T-helper 2 cell (primary cell): ENCODE results near the gene CALU.

ENCODE experiments used
- DNase-seq, 5 experiments: peaks; one replicate each; pipeline versions ENCODE4 v3.0.0 to v3.0.0-alpha.2; 2012 to 2022

The CALU gene

DNA sequence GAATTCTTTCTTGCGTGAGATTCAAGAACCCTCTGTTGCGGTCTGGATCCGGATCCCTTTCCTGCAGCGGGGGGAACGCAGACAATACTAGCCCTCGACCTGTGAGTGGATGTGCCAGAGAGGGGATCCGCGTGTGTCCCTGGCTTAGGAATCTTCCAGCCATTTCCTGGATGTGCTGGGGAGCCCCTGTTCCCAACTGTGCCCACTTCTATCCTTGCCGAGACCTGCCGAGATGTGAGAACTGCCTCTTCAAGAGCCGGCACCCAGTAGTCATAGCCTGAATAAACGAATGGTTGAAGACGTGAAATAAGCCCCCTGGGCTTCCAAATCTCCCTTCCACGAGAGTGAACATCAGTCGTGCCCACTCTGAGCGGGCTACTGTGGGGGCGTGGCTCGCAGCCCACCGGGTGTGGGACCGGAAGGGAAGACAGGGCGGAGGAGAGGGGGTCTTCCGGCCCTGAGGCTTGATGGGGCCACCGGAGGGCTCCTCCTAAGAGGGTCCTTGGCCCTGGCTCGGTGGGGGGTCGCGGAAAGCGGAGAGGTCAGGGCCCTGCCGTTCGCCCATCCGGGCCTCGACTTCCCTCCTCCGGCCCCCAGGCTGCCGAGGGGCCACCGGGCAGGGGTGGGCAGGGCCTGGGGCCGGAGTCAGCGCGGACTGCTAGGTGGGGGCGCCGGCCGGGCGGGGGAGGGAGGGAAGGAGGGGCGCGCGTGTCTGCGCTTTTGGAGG, 51.3 kb downstream of the CALU start:
- no peak for DNase-seq

DNA sequence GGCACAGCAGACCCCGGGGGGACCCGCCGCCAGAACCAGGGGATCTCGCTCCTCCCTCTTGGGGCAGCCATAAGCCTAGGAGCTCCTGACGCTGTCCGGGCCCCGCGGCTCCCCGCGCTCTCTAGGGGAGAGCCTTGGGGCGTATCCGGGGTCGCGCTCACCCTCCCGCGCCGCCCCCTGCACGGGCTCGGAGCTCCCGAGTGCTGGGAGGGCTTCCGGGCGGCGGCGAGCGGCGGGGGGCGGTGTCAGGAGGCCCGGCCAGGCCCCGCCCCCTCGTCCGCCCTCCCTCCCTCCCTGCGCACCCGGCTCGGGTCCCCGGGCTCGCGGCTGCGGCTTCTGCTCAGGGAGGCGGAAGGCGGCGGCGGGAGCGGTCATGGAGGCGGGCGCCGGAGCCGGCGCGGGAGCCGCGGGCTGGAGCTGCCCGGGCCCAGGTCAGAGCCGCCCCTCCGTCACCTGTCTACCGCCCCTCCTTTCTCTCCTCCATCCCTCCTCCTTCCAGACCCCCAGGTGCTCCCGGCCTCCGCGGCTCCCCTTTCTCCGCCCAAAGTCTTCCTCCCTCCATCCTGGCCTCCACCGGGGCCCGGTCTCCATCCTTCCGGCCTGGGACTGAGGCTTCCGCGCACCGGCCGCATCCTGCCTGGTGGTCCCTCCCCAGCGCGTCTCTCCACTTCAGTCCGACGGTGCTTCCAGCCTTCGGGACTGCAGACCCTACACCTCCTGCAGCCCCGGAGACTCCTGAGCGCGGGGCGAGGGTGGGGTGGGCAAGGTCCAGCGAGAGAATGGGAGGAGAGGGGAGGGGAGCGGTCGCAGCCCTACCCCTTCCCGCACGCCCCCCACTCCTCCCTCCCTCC, 52.2 kb downstream of the CALU start, which contains the start of gene CCDC136:
CCDC136 (plus strand) TSS at position 848 of the 851 bp plus-strand sequence. CDS start 444 bp downstream, outside the sequence.
- DNase-seq, result peak; percentile 52 to 82 (median 72)

DNA sequence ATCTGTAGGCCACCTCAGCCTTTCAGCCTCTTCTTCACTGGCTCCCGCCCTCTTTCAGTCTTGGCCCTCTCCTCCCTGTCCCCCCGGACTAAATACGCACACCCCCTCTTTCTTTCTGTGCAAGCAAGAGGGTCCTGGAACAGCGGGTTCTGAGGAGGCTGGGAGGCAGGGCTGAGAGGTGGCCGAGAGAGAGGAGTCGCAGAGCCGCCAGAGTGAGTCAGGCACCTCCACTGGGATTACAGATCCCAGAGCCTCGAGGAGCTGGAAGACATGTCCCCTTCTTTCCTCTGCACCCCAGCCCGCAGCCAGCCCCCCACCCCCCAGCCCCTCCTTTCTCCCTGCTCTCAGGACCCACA, 52.8 kb downstream of the CALU start:
- DNase-seq, result no peak

DNA sequence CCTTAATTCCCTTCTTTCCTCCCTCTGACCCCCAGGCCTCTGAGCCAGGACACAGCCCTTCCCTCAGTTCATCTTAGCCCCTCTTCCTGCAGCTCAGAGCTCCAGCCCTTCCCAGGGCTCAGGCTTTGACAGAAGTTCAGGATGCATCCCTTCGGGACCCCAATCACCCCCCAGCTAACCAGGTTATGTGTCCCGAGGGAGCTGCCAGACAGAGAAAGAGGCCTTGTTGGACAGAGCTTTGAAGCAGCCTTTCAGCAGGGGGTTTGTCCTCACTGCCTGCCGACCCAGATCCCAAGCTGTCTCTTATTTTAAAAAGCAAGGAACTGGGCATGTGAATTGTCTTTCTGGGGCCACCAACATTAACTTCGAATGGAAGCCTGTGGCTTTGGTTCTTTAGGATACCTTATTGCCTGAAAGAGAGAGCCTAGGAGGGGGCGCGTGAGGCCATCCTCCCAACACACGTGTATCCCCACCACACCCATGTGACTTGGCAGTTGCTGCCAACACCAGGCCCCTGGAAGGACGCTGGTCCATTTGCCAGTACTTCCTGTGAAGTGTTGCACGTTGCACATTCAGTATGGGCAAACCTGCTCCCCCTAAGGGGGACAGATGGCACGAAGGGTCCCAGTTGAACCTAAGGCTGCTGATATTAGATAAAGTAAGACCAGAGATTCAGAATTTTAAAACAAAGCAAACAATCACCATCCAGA, 53.5 kb downstream of the CALU start:
- DNase-seq, result no peak

DNA sequence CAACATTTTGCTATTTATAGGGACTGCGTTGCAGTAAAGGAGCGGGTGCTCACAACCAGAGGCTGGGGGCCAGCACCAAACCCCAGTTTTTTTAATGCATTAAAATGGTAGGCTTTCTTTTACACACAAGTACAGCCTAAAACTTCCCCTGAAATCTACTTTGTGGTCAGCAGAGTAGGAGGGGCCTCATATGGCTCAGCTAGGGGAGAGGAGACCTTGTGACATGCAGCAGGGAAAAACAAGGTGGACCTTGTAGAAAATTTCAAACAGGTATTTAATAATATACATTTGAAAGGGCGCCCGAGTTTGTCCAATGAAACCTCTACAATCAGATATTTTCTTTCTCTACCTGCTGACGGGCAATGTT, 54.0 kb downstream of the CALU start:
- no peak for DNase-seq

DNA sequence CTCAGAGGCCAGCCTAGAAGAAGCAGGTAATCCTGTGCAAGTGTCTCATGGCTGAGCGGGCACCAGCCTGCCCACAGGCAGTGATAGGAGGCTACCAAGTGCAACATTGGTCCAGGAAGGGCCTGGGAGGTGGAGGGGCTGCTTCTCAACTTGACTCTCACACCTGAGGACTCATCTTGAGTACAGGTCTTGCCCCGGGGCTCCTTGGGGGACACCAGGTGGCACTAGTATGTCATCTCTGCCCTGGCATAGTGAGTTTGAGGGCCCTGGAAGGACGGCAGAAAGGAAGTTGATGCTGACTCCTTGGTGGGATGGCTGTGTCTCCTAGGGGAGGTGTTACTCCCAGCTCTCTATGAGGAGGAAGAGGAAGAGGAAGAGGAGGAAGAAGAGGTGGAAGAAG, 54.9 kb downstream of the CALU start:
- peak in 1 of 5 experiments; percentile 51 for DNase-seq

DNA sequence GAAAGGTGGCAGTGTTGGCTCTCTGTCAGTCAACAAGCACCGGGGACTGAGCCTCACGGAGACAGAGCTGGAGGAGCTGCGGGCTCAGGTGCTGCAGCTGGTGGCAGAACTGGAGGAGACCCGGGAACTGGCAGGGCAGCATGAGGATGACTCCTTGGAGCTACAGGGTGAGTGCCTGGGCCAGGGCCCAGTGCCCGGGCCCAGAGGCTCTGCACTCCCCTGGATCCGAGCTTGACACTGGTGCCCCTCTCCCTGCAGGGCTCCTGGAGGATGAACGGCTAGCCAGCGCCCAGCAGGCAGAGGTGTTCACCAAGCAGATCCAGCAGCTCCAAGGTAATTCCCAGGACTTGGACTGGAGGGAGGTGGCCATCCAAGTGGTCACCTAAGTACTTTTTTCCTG, 55.3 kb downstream of the CALU start:
- DNase-seq, result no peak

DNA sequence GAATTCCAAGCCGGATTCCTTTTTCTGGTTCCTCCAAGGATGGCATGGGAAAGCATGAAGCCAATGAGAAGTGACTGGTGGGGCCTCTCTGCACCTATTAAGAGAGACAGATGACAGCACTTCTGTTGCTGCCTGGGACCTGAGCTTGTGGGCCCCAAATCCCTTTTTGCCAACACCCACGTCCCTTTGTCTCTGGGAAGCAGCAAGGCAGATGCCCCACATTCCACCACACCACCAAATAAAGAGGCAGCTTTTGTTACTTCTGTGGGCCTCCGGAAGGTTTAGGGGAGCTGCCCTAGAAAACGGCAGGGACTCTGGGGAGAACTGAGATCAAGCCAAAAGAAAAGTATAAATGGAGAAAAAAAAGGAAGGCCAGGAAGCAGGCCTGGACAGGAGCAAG, 56.0 kb downstream of the CALU start:
- no peak for DNase-seq

DNA sequence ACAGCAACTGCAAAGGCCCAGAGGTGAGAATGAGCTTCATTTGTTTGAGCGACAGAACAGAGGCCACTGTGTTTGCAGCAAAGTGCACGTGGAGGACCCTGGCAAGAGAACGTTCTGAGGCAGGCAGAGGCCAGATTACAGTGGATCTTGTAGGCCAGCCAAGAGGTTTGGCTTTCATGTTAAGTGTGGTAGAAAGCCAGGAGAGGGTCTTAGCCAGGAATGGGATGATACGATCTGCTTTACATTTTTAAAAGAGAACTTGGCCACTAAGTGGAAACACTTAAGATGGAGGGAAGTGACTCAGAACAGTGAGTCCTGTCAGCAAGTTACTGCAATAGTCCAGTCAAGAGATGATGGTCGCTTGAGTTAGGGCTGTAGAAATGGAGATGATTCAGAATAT, 57.2 kb downstream of the CALU start:
- DNase-seq, result no peak

DNA sequence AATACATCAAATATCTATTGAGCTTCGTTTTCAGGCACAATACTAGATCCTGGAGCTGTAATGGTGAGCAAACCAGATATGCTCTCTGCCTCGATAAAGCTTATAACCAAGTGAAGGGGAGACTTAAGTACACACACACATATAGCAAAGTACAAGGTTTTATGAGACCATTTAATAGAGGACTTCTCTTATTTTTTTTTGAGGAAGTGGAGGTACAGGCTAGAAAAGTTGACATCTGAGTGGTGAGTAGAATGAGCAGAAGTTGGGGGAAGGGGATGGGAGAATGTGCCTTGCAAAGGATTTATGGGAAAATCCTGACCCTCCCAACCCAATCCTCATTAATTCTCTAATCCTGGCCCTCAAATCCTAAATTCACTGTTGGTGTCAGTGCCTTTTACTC, 60.3 kb downstream of the CALU start:
- no peak for DNase-seq

DNA sequence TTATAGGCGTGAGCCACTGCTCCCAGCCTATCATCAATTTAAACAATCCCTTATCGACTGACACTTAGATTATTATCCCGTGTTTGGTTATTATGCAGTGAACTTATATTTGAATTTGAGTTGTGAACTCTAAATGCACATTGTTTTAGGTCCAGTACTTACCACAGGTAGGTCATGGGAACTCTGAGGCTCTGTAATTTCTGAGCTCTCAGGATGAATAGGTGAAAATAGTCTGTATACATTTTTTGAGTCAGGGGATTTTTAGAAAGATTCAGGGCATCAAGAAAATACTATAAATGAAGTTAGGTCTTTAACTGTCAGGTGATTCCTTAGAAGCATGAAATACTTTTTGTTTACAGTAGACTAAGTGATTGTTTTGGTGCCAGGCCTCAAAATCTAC, 61.4 kb downstream of the CALU start:
- no peak for DNase-seq

DNA sequence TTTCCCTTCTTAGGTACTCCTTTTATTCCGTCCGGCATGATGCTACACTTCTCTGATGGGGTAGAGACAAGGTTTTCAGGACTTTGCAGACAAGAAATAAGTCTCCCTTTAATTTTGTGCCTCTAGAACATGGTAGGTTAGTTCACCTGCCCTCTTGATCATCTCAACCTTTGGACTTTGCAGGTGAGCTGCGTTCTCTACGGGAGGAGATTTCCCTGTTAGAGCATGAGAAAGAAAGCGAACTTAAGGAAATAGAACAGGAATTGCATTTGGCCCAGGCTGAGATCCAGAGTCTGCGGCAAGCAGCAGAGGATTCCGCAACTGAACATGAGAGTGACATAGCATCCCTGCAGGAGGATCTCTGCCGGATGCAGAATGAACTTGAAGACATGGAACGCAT, 61.8 kb downstream of the CALU start:
- DNase-seq, result no peak

DNA sequence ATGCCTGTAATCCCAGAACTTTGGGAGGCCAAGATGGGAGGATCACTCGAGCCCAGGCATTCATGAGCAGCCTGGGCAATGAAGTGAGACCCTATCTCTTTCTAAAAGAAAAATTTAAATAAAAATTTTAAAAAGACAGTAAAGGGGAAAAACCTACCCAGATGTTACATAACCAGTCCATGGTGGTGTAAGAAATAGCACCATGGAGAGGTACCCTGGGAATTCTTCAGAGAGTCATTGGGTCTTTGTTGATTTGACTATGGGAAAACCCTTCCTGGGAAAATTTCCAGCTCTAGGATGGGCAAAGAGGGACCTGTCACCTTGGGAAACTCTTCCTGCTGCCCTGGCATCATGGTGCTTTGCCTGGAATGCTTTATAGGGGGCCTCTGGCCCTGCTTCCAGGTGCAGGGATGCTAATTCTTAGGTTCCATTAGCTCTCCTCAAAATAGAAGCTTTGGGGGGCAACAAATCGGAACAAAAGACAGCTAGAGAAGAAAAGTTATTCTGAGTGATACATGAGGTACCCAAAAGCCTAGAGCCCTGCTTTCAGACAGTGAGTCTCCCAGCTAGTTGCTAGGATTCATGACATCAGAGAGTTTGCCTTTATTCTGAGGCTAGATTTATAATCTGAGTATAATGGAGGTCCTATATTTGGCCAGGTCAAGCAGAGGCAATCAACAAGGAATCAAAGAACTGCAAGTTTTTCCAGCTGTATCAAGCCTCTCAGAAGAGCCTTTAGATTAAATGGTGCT, 62.7 kb downstream of the CALU start:
- DNase-seq, result no peak

DNA sequence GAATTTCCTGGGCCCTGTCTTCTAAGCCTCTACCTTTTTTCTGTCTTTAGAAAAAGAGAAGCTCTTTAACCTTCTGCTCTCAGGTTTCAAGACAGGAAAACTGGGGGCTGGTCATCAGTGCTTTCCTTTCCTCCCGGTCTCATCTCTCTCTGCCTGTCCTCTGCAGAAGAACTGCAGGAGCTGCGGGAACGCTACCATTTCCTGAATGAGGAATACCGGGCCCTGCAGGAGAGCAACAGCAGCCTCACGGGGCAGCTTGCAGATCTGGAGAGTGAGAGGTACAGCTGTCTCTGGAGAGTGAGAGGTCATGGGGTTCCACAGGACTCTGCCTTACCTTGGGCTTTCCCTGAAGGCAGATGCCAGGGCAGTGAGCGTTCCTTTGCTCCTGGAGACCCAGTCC, 65.3 kb downstream of the CALU start:
- no peak for DNase-seq

DNA sequence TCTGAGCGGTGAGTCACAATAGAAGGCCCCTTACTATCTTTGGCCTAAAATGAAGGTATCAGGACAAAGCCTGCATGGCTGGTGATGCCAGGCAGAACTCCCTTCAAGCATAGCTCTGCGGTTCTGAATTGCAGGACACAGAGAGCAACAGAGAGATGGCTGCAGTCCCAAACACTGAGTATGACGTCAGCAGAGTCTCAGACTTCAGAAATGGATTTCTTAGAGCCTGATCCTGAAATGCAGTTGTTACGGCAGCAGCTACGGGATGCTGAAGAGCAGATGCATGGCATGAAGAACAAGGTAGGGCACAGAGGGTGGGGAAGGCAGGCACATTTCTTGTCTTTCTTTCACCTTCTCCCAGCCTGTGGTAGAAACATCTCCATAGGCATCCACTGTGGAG, 66.1 kb downstream of the CALU start:
- no peak for DNase-seq

DNA sequence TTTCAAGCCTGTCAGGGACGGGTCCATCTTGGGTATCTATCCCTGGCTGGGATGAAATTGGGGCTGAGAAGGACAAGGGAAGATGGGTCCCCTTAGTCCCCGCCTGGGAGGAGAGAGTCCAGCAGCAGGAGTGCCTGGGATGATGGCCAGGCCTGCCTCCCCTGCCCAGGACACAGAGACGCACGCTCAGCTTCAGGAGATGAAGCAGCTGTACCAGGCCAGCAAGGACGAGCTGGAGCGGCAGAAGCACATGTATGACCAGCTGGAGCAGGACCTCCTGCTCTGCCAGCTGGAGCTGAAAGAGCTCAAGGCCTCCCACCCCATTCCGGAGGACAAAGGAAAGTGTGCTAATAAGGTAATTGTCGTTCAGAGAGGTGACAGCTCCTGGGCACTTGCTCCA, 68.0 kb downstream of the CALU start:
- DNase-seq, result no peak

DNA sequence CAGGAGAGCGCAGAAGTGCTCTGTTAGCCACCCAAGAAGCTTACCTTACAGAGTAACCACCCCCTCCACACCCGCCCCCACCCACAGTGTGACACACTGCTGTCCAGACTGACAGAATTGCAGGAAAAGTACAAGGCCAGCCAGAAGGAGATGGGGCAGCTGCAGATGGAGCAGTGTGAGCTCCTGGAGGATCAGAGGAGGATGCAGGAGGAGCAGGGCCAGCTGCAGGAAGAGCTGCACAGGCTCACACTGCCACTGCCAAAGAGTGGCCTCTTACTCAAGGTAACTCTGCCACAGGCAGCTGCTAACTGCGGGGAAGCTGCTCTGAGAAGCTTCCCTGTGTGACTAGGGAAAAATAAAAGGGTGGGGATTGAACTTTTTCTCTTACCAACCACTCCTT, 70.2 kb downstream of the CALU start:
- DNase-seq, result no peak

DNA sequence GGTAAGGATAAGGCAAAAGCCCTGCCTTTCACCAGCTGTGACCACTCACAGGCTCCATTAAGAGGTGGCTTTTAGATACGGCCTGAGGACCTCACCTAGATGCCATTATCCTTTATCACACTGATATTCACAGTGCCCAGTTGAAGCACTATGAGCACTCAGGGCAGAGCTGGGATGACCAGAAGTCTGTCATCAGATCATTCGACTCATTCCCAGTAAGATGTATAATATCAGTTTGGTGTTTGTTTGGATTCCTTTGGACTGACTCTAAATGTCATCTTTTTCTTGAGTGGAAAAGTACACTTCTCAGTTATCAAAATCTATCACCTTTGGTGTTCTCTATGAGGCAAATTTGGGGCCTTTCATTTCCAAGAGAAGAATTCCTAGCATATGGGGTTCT, 71.3 kb downstream of the CALU start:
- DNase-seq, result no peak

DNA sequence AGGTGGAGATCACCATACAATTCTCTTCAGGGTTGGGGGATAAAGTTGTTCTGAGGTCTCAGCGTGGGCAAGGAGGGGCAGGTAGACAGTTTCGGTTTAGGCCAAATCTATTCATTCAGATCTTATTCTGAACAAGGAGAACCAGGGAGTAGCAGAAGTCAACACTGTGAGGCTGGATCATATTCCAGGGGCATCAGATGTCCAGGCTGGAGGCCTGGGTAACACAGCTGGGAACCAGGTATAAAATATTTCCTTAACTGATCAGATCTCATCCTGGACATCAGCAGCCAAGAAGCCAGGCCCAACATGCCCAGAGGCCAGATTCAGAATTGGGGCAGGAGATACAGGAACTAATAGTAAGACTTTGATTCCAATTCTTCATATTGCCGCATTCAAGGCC, 71.8 kb downstream of the CALU start:
- no peak for DNase-seq

DNA sequence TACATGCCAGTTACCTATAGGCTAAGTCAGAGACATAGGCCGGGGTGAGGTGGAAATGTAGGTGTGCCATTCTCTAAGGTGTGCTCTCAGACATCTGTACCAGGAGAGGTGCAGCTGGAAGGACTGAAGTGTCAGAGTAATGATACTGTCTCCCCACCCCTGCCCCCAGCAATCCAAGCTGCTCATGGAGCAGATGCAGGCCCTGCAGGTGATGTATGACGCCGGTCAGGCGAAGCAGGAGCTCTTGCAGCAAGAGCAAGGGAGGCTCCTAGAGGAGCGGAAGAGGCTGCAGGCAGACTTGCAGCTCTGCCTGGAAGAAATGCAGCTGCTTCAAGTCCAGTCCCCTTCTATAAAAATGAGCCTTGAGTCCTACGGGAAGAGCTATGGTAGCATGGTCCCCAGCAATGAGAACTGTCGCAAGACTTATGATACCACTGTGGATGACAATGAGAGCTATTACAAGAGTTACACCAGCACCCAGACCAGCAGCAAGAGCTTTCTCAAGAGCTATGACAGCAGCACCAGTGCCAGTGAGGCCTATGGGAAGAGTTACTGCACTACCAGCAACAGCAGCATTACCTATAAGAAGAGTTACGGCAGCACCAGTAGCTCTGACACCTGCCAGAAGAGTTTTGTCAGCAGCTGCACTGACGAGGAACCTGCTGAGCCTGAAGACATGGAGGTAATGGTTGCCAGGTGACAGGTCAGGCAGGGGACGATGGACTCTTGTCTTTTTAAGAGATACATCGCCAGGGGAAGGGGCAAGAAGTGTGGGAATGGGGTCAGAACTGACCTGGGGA, 72.7 kb downstream of the CALU start:
- no peak for DNase-seq

DNA sequence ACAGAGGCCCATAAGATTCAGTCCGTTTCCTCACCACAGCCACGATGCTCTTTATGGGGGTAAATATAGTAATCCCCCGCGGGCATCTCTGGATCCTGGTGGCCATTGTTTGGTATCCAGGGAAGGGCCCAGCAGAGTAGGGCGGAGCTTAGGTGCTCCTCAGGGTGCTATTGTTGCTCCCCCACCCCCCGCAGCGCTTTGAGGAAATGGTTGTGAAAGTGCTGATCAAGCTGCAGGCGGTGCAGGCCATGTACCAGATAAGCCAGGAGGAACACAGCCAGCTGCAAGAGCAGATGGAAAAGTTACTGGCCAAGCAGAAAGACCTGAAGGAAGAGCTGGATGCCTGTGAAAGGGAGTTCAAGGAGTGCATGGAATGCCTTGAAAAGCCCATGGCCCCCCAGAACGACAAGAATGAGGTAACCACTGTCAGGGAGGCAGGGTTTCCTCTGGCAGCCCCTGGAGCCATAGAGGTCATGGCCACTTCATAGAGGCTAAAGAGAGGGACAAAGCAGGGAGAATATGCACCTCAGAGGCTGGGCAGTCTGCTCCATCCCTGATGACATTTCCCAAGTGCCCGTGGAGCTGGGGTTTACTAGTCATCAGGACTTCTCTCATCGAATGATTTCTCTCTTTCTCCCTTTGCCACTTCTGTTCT, 73.5 kb downstream of the CALU start:
- DNase-seq, result no peak

DNA sequence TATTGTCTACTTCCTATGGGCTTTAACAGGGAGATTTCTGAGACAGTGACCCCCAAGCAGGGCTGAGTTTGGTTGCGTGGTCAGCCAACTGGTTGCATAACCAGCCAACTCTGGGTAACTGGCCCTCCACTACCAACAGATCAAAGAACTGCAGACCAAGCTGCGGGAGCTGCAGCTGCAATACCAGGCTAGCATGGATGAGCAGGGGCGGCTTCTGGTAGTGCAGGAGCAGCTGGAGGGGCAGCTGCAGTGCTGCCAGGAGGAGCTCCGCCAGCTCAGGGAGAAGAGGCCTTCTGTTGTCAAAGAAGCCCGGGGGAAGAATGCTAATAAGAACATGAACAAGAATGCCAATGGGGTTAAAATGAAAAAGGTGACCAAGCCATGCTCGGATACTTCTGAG, 75.3 kb downstream of the CALU start:
- DNase-seq, result no peak
